ENCODE results near the gene PTS. TPM values are rescaled to one million over a fixed set of nuclear protein-coding genes. Genes with fewer than 3 reads are reported as not detected.
"Not testable (repeated sequence)": the region's sequence is repeated elsewhere in the genome, so short reads cannot be mapped to it uniquely, and the experiment has no call there.

Gene PTS
- total RNA-seq, 3 donors from 2014 or later: 27.4 to 29.5 (median 27.7) TPM

GRCh38 chr11:112182867-112183266 is 43.4 kb upstream of the PTS start:
- intact Hi-C loops (cut with DNase I, micrococcal nuclease): no loop called here
- H3K4me3 ChIP-seq: no peak overlapping the region

GRCh38 chr11:112185883-112186282 is 40.3 kb upstream of the PTS start:
- no peaks in the 10 kb centered on the region for H3K4me1 ChIP-seq (ENCODE audit: low read depth)
- no peaks in the 10 kb centered on the region for H3K36me3 ChIP-seq (ENCODE audit: low read depth)
- ATAC-seq (no peak), DNase-seq (no peak)
- intact Hi-C loops (cut with DNase I, micrococcal nuclease): no loop called here
- no peaks in the 10 kb centered on the region for H3K9me3 ChIP-seq
- H3K4me3 ChIP-seq: no peak overlapping the region
- no peak for TF ChIP-seq CTCF (IDR thresholded peaks at IDR 0.05)

More at GRCh38 chr11:112182867-112183266, 43.4 kb upstream of the PTS start:
- no peak for DNase-seq
- ATAC-seq: no peak
- TF ChIP-seq CTCF (IDR thresholded peaks at IDR 0.05): no peak
- H3K36me3 ChIP-seq (ENCODE audit: low read depth): no peaks in the 10 kb centered on the region
- no peaks in the 10 kb centered on the region for H3K9me3 ChIP-seq
- H3K4me1 ChIP-seq (ENCODE audit: low read depth): no peaks in the 10 kb centered on the region

- Histone ChIP-seq H3K9me3 (no peaks in the 10 kb centered on the region), H3K4me3 (no peak overlapping the region), H3K36me3 (ENCODE audit: low read depth) (no peaks in the 10 kb centered on the region), H3K4me1 (ENCODE audit: low read depth) (no peaks in the 10 kb centered on the region)
- TF ChIP-seq CTCF (IDR thresholded peaks at IDR 0.05): no peak
- no peak for ATAC-seq
- intact Hi-C loops (cut with DNase I, micrococcal nuclease): no loop called here
- no peak for DNase-seq
Measured at GRCh38 chr11:112186304-112186703, 39.9 kb upstream of the PTS start.

GRCh38 chr11:112195113-112195512 is 31.1 kb upstream of the PTS start:
- H3K9me3 ChIP-seq; H3K4me1 ChIP-seq (ENCODE audit: low read depth); DNase-seq; intact Hi-C loops (cut with DNase I, micrococcal nuclease); H3K36me3 ChIP-seq (ENCODE audit: low read depth); ATAC-seq; H3K4me3 ChIP-seq: not testable (repeated sequence)

GRCh38 chr11:112195951-112196351 is 30.3 kb upstream of the PTS start:
- DNase-seq (no peak), ATAC-seq (peak; percentile 19)
- H3K9me3 ChIP-seq: no peaks in the 10 kb centered on the region
- no peak overlapping the region for H3K4me3 ChIP-seq
- H3K36me3 ChIP-seq (ENCODE audit: low read depth): no peaks in the 10 kb centered on the region
- TF ChIP-seq CTCF (IDR thresholded peaks at IDR 0.05): no peak
- H3K4me1 ChIP-seq (ENCODE audit: low read depth): no peaks in the 10 kb centered on the region
- intact Hi-C loops (cut with DNase I, micrococcal nuclease): no loop called here

GRCh38 chr11:112196519-112197087 is 29.6 kb upstream of the PTS start:
- ATAC-seq (no peak), DNase-seq (no peak)
- H3K9me3 ChIP-seq: no peaks in the 10 kb centered on the region
- H3K4me3 ChIP-seq: no peak overlapping the region
- intact Hi-C loops (cut with DNase I, micrococcal nuclease): no loop called here
- TF ChIP-seq CTCF (IDR thresholded peaks at IDR 0.05): no peak
- no peaks in the 10 kb centered on the region for H3K36me3 ChIP-seq (ENCODE audit: low read depth)
- no peaks in the 10 kb centered on the region for H3K4me1 ChIP-seq (ENCODE audit: low read depth)

- H3K9me3 ChIP-seq; ATAC-seq; intact Hi-C loops (cut with DNase I, micrococcal nuclease); H3K4me3 ChIP-seq; H3K4me1 ChIP-seq (ENCODE audit: low read depth); DNase-seq; H3K36me3 ChIP-seq (ENCODE audit: low read depth): not testable (repeated sequence)
Measured at GRCh38 chr11:112199101-112199500, 27.1 kb upstream of the PTS start.

Data from mucosa of descending colon (tissue), 3 donors.